G401 (cell line): ENCODE results near the gene FGF12. TPM values are rescaled to one million over a fixed set of nuclear protein-coding genes. Genes with fewer than 3 reads are reported as not detected.

ENCODE experiments used
- DNase-seq: peaks from one replicate; pipeline ENCODE4 v3.0.0-alpha.2; 2015; ENCODE audit warnings: low spot score
- in situ Hi-C: cut with HindIII; loops from 2 replicates; pipeline ENCODE4 v1.10.0; 2016; ENCODE audit warnings: low sequenced_read_pairs, mixed read lengths
- total RNA-seq: library from RNA; depleted of rRNA; stranded (reverse); fragments of >200 nt; shearing (Covaris generic); gene quantifications from 2 replicates; pipeline ENCODE4 v1.2.3, GENCODE V29; 2014

FGF12 gene
- total RNA-seq, 1 experiment from 2014 or later, result not detected

GRCh38 chr3:192444791-192445106 lies 282.6 kb downstream of the FGF12 start:
- no peak for DNase-seq
- in situ Hi-C loops, result no loop called here

GRCh38 chr3:192444096-192444790 lies 283.1 kb downstream of the FGF12 start:
- in situ Hi-C loops, result no loop called here
- DNase-seq, result peak; percentile 85

DNA sequence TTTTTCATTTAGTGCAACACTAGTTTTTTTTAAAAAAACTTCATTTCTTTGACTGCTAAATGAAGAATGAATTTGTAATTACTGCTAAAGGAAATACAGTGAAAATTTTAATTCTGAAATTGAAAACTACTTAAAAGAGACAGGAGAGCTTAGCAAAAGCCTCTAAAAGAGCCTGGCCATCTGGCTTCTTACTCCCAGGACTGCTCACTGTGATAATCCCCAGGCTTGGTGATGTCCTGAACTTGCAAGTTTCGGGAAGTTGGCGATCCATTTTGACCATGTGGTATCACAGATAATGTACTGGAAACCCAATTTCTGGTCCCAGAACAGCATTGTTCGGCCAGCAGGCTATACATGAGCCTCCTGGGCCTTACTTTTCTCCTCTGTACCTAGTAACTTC lies 292.1 kb downstream of the FGF12 start:
- in situ Hi-C loops, result no loop called here
- DNase-seq, result peak; percentile 8

DNA sequence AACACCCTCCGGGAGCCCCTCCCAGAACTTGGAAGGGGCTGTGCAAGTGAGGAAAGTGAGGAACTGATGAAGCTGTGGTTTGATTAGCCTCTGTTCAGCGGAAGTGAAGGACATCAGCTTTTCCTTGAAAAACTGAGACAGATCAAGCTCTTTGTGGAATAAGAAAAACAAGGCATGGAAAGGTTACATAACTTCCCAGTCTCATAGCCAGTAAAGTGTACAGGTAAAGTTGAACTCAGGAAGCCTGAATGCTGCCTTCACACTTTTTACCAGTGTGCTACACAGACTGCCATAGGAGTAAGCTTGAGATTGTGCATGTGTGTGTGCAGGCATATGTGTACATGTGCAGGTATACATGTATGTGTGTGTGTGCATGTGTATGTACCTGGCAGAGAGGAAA lies 293.2 kb downstream of the FGF12 start:
- DNase-seq, result peak; percentile 9
- in situ Hi-C loops, result no loop called here

DNA sequence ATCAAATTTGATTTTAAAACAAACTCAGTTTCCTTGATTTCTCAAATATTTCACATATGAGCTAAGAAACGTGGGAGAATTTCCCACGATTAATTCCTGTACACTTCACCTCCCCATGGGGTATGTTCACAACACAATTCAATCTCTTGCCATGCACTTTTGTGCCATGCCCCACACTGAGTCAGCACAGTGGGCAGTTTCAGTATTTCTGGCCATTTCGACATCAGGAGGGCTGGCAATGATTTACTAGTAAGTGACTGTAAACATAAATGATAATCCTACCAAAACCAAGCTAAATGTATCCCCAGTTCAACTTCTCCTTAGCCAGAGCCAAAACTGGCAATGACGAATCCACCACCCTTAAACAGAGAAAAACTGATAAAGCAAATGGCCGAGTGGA lies 293.6 kb downstream of the FGF12 start:
- peak; percentile 6 for DNase-seq
- in situ Hi-C loops, result no loop called here

DNA sequence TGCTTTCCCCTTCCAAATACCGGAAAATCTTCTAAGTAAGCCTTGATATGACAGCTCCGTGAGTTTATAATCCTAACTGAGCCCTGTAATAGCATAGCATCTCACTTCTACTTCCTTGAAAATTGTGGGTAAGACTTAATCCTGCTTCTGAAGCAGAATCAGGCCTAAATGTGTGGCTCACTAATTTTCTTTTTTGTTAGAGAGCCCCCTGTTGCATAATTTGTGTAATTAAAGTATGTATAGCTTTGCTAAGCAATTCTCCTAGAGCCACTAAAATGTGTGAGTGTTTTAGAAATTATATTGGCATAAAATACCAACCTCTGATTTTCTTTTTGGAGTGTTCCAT lies 304.4 kb downstream of the FGF12 start:
- DNase-seq, result no peak
- in situ Hi-C loops, result no loop called here

- no peak for DNase-seq
- in situ Hi-C loops, result no loop called here
These were observed 304.9 kb downstream of the FGF12 start for GRCh38 chr3:192422321-192422996.

DNA sequence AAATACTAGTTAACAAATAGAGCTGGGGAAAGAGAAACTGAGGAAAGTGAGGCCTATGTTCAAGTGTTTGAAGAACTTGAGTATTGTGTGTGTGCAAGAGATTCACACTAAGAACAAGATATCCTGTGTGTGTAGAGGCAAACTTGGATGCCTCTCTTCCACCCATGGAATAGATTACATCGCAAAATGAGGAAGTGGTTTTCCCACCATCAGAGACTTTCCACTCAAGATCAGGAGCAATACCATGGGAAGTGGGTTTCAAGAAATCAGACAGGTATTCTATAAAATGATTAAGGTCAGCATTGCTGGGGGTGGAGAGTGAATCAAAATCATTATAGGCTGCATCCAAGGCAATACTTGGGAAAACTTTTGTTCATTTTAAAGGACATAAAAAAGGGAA lies 308.0 kb downstream of the FGF12 start:
- in situ Hi-C loops, result no loop called here
- no peak for DNase-seq

GRCh38 chr3:192417559-192418055 lies 309.7 kb downstream of the FGF12 start:
- no peak for DNase-seq
- in situ Hi-C loops, result no loop called here

GRCh38 chr3:192417017-192417416 lies 310.3 kb downstream of the FGF12 start:
- in situ Hi-C loops, result no loop called here
- DNase-seq, result no peak

DNA sequence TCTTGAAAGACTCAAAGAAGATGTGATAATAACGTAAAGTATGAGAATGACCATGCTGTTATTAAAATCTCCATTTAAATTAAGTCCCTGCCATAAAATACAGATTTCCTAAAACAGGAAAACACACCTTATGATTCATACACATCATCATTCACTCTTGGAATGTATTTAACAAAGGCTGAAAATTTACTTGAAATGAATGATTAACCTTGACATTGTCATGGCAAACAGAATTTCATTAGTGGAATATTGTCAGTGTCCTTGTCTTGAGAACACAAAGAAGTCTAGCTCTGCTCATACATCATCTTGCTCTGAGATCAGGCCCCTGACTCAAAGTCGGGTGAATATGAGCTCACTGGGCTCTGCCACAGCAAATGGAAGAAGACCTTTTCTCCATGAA lies 313.9 kb downstream of the FGF12 start:
- DNase-seq, result no peak
- in situ Hi-C loops, result no loop called here

GRCh38 chr3:192410684-192410960 lies 316.7 kb downstream of the FGF12 start:
- no peak for DNase-seq
- in situ Hi-C loops, result no loop called here

DNA sequence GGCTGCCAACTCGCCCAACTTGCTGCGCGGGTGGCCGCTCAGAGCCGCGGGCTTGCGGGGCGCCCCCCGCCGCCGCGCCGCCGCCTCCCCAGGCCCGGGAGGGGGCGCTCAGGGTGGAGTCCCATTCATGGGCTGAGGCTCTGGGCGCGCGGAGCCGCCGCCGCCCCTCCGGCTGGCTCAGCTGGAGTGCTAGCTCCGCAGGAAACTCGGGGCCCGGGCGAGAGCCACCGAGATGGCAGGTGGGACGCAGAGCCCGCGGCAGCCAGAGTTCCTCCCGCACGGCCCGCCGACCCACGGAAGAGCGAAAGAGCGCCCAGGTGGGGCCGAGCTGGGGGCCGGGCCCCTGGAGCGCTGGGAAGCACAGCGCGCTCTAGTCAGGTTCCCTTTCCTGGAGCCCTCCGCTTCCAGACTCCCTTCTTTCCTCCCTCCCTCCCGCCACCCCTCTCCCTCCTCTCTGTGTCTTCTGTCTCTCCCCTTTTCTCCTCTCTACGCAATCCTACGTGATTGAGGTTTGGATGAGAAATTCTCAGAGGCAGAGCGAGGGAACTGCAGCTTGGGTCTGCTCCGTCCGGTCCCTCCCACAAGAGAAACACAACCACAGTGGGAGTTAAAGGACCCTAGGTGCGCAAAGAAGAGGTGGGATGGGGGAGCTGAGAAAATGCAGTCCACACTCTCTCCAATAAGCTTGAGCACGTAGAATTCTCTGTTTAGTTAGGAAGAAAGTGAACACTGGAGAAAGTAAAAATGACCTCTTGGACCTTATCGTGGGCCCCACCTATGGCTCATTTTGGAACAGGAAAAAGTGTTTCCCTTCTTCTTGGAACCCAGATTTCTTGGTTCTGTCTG lies 317.3 kb downstream of the FGF12 start:
- peak; percentile 65 for DNase-seq
- in situ Hi-C loops, result no loop called here

- in situ Hi-C loops, result no loop called here
These were observed 318.0 kb downstream of the FGF12 start for GRCh38 chr3:192409201-192409837.

GRCh38 chr3:192408647-192409200 lies 318.6 kb downstream of the FGF12 start:
- in situ Hi-C loops, result no loop called here
- DNase-seq, result peak; percentile 47

More at GRCh38 chr3:192409201-192409837, 318.0 kb downstream of the FGF12 start:
- peak; percentile 55 for DNase-seq

GRCh38 chr3:192408007-192408646 lies 319.2 kb downstream of the FGF12 start:
- in situ Hi-C loops, result no loop called here
- DNase-seq, result peak; percentile 69

GRCh38 chr3:192399767-192400166 lies 327.6 kb downstream of the FGF12 start:
- in situ Hi-C loops, result no loop called here
- DNase-seq, result no peak

DNA sequence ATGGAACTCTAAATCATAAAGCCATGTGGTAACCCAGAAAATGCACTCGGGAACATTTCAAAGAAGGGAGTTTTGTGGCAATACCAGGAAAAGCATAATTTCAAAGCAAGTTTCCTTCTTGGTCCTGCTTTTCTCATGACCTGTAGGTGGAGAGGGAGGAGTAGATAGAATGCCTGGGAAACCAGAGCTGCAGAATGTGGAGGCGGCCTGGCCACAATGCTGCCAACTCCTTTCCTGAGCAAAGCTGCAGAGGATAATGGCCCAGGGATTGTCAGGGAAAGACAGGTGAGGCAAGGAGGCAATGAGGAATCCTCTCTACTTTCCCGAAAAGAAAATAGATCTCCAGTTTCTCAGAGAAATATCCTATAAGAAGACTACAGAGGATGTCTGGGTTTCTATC lies 330.3 kb downstream of the FGF12 start:
- DNase-seq, result no peak
- in situ Hi-C loops, result no loop called here

- in situ Hi-C loops, result no loop called here
These were observed 331.8 kb downstream of the FGF12 start for GRCh38 chr3:192395506-192395905.

More at GRCh38 chr3:192395506-192395905, 331.8 kb downstream of the FGF12 start:
- DNase-seq, result no peak
